Measurements from ENCODE around the gene AEBP1. TPM values are rescaled to one million over a fixed set of nuclear protein-coding genes. Genes with fewer than 3 reads are reported as not detected.

Gene AEBP1
- total and polyA plus RNA-seq, 2 of the 4 experiments (the other 2 are of a cell fraction) = 1.1 to 5.7 TPM

- no peaks in the 10 kb centered on the region for H3K9me3 ChIP-seq (ENCODE audit: control insufficient read depth, insufficient read depth, low read length)
- no peak overlapping the region for H3K4me3 ChIP-seq (ENCODE audit: insufficient read depth, low read depth, low read length)
- peaks cover 17 to 47% of the 10 kb centered on the region in 2 experiments for H3K79me1 ChIP-seq (ENCODE audit: low read depth in 1 of 2, low read length in 2 of 2)
- H3K27ac ChIP-seq (ENCODE audit: insufficient read depth, low read length) = no peak overlapping the region
- peaks cover 16% of the 10 kb centered on the region for H3K9me1 ChIP-seq (ENCODE audit: insufficient read depth, low read length)
- no peak overlapping the region for H2AK5ac ChIP-seq (ENCODE audit: low read depth, low read length)
- H2AK9ac ChIP-seq (replicated peaks; ENCODE audit: low read depth, low read length, poor library complexity) = no peak overlapping the region
- in situ Hi-C loops (cut with MboI; ENCODE audit: low sequenced_read_pairs) = no loop called here
- POLR2A ChIA-PET (ENCODE audit: unreplicated experiment) = no interaction called here
- no peak overlapping the region for H3K14ac ChIP-seq (replicated peaks; ENCODE audit: low read depth, low read length)
- H3K56ac ChIP-seq (ENCODE audit: extremely low read depth, insufficient read depth, low read length) = no peak overlapping the region
- CTCF ChIA-PET = no interaction called here
- H3K4ac ChIP-seq (ENCODE audit: low read depth, low read length) = no peak overlapping the region
- no peak for ATAC-seq (ENCODE audit: low read depth)
- TF ChIP-seq USF2 (IDR thresholded peaks at IDR 0.05; ENCODE audit: low read depth, low read length) (no peak), ELK1 (IDR thresholded peaks at IDR 0.05; ENCODE audit: borderline replicate concordance, low read depth, low read length) (no peak), MXI1 (IDR thresholded peaks at IDR 0.05; ENCODE audit: borderline replicate concordance, low read depth, low read length) (no peak), CEBPB (IDR thresholded peaks at IDR 0.05; ENCODE audit: low read depth, low read length) (no peak), RFX5 (IDR thresholded peaks at IDR 0.05; ENCODE audit: low read depth, low read length) (no peak), MAZ (IDR thresholded peaks at IDR 0.05; ENCODE audit: borderline replicate concordance, low read depth, low read length) (no peak), RAD21 (IDR thresholded peaks at IDR 0.05; ENCODE audit: low read length) (no peak), NFE2L2 (IDR thresholded peaks at IDR 0.05; ENCODE audit: low read depth, low read length) (no peak), RCOR1 (IDR thresholded peaks at IDR 0.05; ENCODE audit: insufficient replicate concordance, low read length) (no peak), MAFK (IDR thresholded peaks at IDR 0.05; ENCODE audit: low read depth, low read length) (no peak), SMC3 (IDR thresholded peaks at IDR 0.05; ENCODE audit: low read depth, low read length) (no peak), CHD1 (IDR thresholded peaks at IDR 0.05; ENCODE audit: low read depth, low read length) (no peak)
- intact Hi-C loops (cut with micrococcal nuclease) = no loop called here
- peaks cover 46% of the 10 kb centered on the region for H3K36me3 ChIP-seq (ENCODE audit: control insufficient read depth, insufficient read depth, low read length)
- no peak overlapping the region for H4K5ac ChIP-seq (ENCODE audit: low read depth, low read length)
- no peak overlapping the region for H2AFZ ChIP-seq (replicated peaks; ENCODE audit: low read length, poor library complexity)
- no peak overlapping the region for H4K91ac ChIP-seq (ENCODE audit: insufficient read depth, low read depth, low read length)
- H2BK120ac ChIP-seq (ENCODE audit: low read depth, low read length) = no peak overlapping the region
- H2BK15ac ChIP-seq (ENCODE audit: low read depth, low read length) = no peak overlapping the region
- peaks cover 6% of the 10 kb centered on the region for H3K4me1 ChIP-seq (ENCODE audit: control insufficient read depth, insufficient read depth, low read length)
- no peak overlapping the region for H4K8ac ChIP-seq (ENCODE audit: low read depth in 2 of 2, low read length in 2 of 2)
- H4K20me1 ChIP-seq (ENCODE audit: insufficient read depth, low read length) = no peaks in the 10 kb centered on the region; the same call in 1 of the 2 replicates
- no peak overlapping the region for H2BK5ac ChIP-seq (ENCODE audit: low read depth, low read length, poor library complexity, severe bottlenecking)
- no peak overlapping the region for H3K23ac ChIP-seq (ENCODE audit: low read depth, low read length)
- H3K9ac ChIP-seq (ENCODE audit: low read depth, low read length) = no peak overlapping the region
- no peak for DNase-seq
- no peak overlapping the region for H3K18ac ChIP-seq (ENCODE audit: low read depth, low read length)
- no peak overlapping the region for H2BK20ac ChIP-seq (ENCODE audit: low read depth, low read length)
- no peaks in the 10 kb centered on the region for H3K27me3 ChIP-seq (ENCODE audit: control insufficient read depth, insufficient read depth, low read length)
- dilution Hi-C loops (cut with HindIII; ENCODE audit: low sequenced_read_pairs, unreplicated experiment) = no loop called here
- H3K4me2 ChIP-seq (ENCODE audit: low read depth, low read length) = no peak overlapping the region
- 98% methylated on average over 7 of the region's 13 CpGs; no CpG with 5 or more reads in 1 of the 2 experiments for WGBS, 2 experiments (ENCODE audit: extremely low coverage in 2 of 2, insufficient read length in 1 of 2)
- no TSS peak for BruUV-seq (replicated peaks)
Observed at GRCh38 chr7:44117801-44118429, 13.8 kb downstream of the AEBP1 start.
